ENCODE data around the gene MPP2. TPM values are rescaled to one million over a fixed set of nuclear protein-coding genes. Genes with fewer than 3 reads are reported as not detected.

Gene MPP2
- total and polyA plus RNA-seq, 2 of the 13 experiments (the other 11 are each of a cell fraction or from before 2014, with no cell fraction given) = 0.20 to 1.7 TPM

- TF ChIP-seq JDP2 (CRISPR knock-in tag; IDR thresholded peaks at IDR 0.05; ENCODE audit: borderline replicate concordance) (no peak), THAP7 (CRISPR knock-in tag; IDR thresholded peaks at IDR 0.05) (no peak), ERF (CRISPR knock-in tag; IDR thresholded peaks at IDR 0.05) (peak; percentile 39; the same call in 1 of the 2 replicates), HOXA7 (CRISPR knock-in tag; IDR thresholded peaks at IDR 0.05) (no peak; the same call in 1 of the 2 replicates), RBFOX2 (IDR thresholded peaks at IDR 0.05; ENCODE audit: low read depth, low read length) (no peak), CCDC6 (CRISPR knock-in tag; IDR thresholded peaks at IDR 0.05) (no peak), POLR2G (IDR thresholded peaks at IDR 0.05; ENCODE audit: low read depth, low read length) (no peak), REXO4 (CRISPR knock-in tag; IDR thresholded peaks at IDR 0.05; ENCODE audit: borderline replicate concordance) (no peak), YY1 (IDR thresholded peaks at IDR 0.05; ENCODE audit: insufficient read depth, insufficient replicate concordance, low read depth, low read length) (no peak), ZNF281 (CRISPR knock-in tag; IDR thresholded peaks at IDR 0.05; ENCODE audit: borderline replicate concordance) (no peak), ZNF34 (CRISPR knock-in tag; IDR thresholded peaks at IDR 0.05; ENCODE audit: borderline replicate concordance) (no peak), GABPB1 (CRISPR knock-in tag; IDR thresholded peaks at IDR 0.05) (0 out of 2 replicates have a peak, but pooled peaks have one; percentile 21), SMARCE1 (IDR thresholded peaks at IDR 0.05; ENCODE audit: borderline replicate concordance) (no peak), ZNF614 (CRISPR knock-in tag; IDR thresholded peaks at IDR 0.05; ENCODE audit: borderline replicate concordance) (0 out of 2 replicates have a peak, but pooled peaks have one; percentile 37), SP4 (CRISPR knock-in tag; IDR thresholded peaks at IDR 0.05) (peak; percentile 52; the same call in 1 of the 2 replicates), YEATS2 (CRISPR knock-in tag; IDR thresholded peaks at IDR 0.05; ENCODE audit: borderline replicate concordance) (no peak), PHB2 (IDR thresholded peaks at IDR 0.05; ENCODE audit: partially characterized antibody) (no peak), ZNF232 (CRISPR knock-in tag; IDR thresholded peaks at IDR 0.05; ENCODE audit: borderline replicate concordance) (no peak), ATRX (CRISPR knock-in tag; IDR thresholded peaks at IDR 0.05; ENCODE audit: borderline replicate concordance) (no peak), ZNF883 (CRISPR knock-in tag; IDR thresholded peaks at IDR 0.05; ENCODE audit: not compliant biosample characterization) (no peak), SPEN (CRISPR knock-in tag; IDR thresholded peaks at IDR 0.05; ENCODE audit: low read depth) (no peak), PHF21A (CRISPR knock-in tag; IDR thresholded peaks at IDR 0.05) (no peak), ARNT (IDR thresholded peaks at IDR 0.05) (no peak), ZBTB42 (CRISPR knock-in tag; IDR thresholded peaks at IDR 0.05) (no peak), NCOA1 (CRISPR knock-in tag; IDR thresholded peaks at IDR 0.05) (no peak), THYN1 (CRISPR knock-in tag; IDR thresholded peaks at IDR 0.05; ENCODE audit: borderline replicate concordance, low read depth) (no peak), MAFF (IDR thresholded peaks at IDR 0.05; ENCODE audit: low read depth, low read length) (no peak), RAD21 (CRISPR knock-in tag; IDR thresholded peaks at IDR 0.05) (peak; percentile 86), JUND (CRISPR knock-in tag; IDR thresholded peaks at IDR 0.05) (no peak)
- TF ChIP-seq, protein P1, sequence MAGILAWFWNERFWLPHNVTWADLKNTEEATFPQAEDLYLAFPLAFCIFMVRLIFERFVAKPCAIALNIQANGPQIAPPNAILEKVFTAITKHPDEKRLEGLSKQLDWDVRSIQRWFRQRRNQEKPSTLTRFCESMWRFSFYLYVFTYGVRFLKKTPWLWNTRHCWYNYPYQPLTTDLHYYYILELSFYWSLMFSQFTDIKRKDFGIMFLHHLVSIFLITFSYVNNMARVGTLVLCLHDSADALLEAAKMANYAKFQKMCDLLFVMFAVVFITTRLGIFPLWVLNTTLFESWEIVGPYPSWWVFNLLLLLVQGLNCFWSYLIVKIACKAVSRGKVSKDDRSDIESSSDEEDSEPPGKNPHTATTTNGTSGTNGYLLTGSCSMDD (CRISPR knock-in tag; IDR thresholded peaks at IDR 0.05) = no peak
These were observed 33.3 kb upstream of the MPP2 start (continued) for GRCh38 chr17:43940630-43941029.

Data from HepG2 (cell line).